A549 treated with Mapracorat at 1 μM for 4 hours (cell line): ENCODE measurements around the gene BBC3. TPM values are rescaled to one million over a fixed set of nuclear protein-coding genes. Genes with fewer than 3 reads are reported as not detected.

Experiments used
- total RNA-seq: library from RNA; stranded (reverse); fragments of 200-300 nt; extraction: Qiagen RNA extraction; gene quantifications from 5 replicates; pipeline ENCODE4 v1.2.3, GENCODE V29; 2022

Gene BBC3
- 16.0 to 31.7 TPM (median 27.8 TPM) in 5 replicates for total RNA-seq

GRCh38 chr19:47230921-47231214 is at the start of gene BBC3:
BBC3 (minus strand) TSS chr19:47231199; CDS start chr19:47228431, 2,768 bp downstream.

GRCh38 chr19:47274071-47274890 is 43.3 kb upstream of the BBC3 start, which contains the start of gene INAFM1:
INAFM1 (plus strand) TSS chr19:47274885; CDS start chr19:47274920, 35 bp downstream.

GRCh38 chr19:47255879-47256692 is 25.1 kb upstream of the BBC3 start, which contains the start of gene CCDC9:
CCDC9 (plus strand) TSS chr19:47256525; CDS start chr19:47258401, 1,876 bp downstream.

Other genes with a start within 250 kb of the BBC3 start
- gene NPAS1, start 211.4 kb downstream of the BBC3 start, total RNA-seq, result 6.0 to 9.0 TPM (median 6.7 TPM) in 5 replicates
- 32.2 to 84.4 TPM (median 82.9 TPM) in 5 replicates for gene TMEM160, start 182.6 kb downstream of the BBC3 start, total RNA-seq
- gene ZC3H4, start 117.4 kb downstream of the BBC3 start, total RNA-seq, result 20.0 to 23.4 TPM (median 21.8 TPM) in 5 replicates
- gene SAE1, start 100.4 kb downstream of the BBC3 start, total RNA-seq, result 204 to 237 TPM (median 209 TPM) in 5 replicates
- 22.9 to 27.2 TPM (median 25.7 TPM) in 5 replicates for gene CCDC9, start 25.3 kb upstream of the BBC3 start, total RNA-seq
- gene INAFM1, start 43.7 kb upstream of the BBC3 start, total RNA-seq, result 4.5 to 12.5 TPM (median 10.5 TPM) in 5 replicates
- gene C5AR1, start 78.7 kb upstream of the BBC3 start, total RNA-seq, result 1.6 to 2.9 TPM (median 2.1 TPM) in 5 replicates
- gene C5AR2, start 101.0 kb upstream of the BBC3 start, total RNA-seq, result 6.3 to 15.0 TPM (median 11.4 TPM) in 5 replicates
- 26.7 to 38.6 TPM (median 35.8 TPM) in 5 replicates for gene DHX34, start 118.1 kb upstream of the BBC3 start, total RNA-seq
- 32.5 to 41.9 TPM (median 35.9 TPM) in 5 replicates for gene MEIS3, start 188.3 kb upstream of the BBC3 start, total RNA-seq
- gene SLC8A2, start 240.7 kb upstream of the BBC3 start, total RNA-seq, result 0.25 to 0.75 TPM (median 0.51 TPM) in 5 replicates